Left ventricle myocardium inferior (tissue), 1 donor: ENCODE measurements around the gene SPINK8. TPM values are rescaled to one million over a fixed set of nuclear protein-coding genes. Genes with fewer than 3 reads are reported as not detected.

Experiments
- DNase-seq: peaks from one replicate; pipeline ENCODE4 v3.0.0-alpha.2; 2020
- H3K27ac ChIP-seq: fragments of 200-600 bp; replicated peaks from 2 replicates; pipeline ENCODE4 v1.8.0; 2021
- H3K27me3 ChIP-seq: fragments of 200-600 bp; 2 replicates; pipeline ENCODE4 v1.8.0; 2021; ENCODE audit warnings: low read depth
- H3K36me3 ChIP-seq: fragments of 200-600 bp; 2 replicates; pipeline ENCODE4 v1.8.0; 2021
- H3K4me1 ChIP-seq: fragments of 200-600 bp; 2 replicates; pipeline ENCODE4 v1.8.0; 2021
- H3K4me3 ChIP-seq: fragments of 200-600 bp; 2 replicates; pipeline ENCODE4 v1.8.0; 2021; ENCODE audit warnings: mild to moderate bottlenecking, moderate library complexity
- H3K9me3 ChIP-seq: fragments of 200-600 bp; replicated peaks from 2 replicates; pipeline ENCODE4 v1.8.0; 2021
- intact Hi-C: fragments of 100-400 bp; cut with micrococcal nuclease; formaldehyde crosslinking; loops from one replicate; pipeline ENCODE4 v1.11.0; 2022
- total RNA-seq: library from RNA; stranded (reverse); fragmentation: NEBNext Ultra II Directional; extraction: Animal tissue kit (Norgen Biotek cat#: 25700); gene quantifications from one replicate; pipeline ENCODE4 v1.2.1, GENCODE V29; 2021
- TF ChIP-seq, protein P1 (sequence below): fragments of 200-600 bp; IDR thresholded peaks from 2 replicates; pipeline ENCODE4 v1.8.0; 2021; ENCODE audit warnings: antibody characterized with exemption, mild to moderate bottlenecking, borderline replicate concordance
- donor health status: DM: no; HTN: yes; CAD: no; lungs with severe emphysema.

SPINK8 gene
- total RNA-seq, 1 donor from 2014 or later: not detected

DNA sequence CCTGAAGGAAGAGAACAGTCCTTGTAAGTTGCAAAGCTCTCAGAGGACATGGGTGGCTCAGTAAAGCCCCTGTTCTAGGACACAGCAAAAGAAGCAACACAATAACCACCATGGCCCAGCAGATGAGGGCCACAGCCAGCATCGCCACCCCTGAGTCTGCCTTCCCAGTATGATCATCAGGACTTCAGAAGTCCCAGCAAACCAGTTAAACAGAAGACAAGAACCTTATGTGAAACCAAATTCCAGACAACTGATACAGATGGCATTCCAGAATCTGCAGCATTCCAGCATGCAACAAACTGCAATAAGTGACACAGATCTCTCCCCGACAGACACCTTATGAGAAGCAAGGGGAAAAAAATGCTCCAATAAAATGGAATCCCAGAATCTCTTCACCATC, 30.4 kb downstream of the SPINK8 start:
- peaks cover 31% of the 10 kb centered on the region for H3K4me1 ChIP-seq
- no peaks in the 10 kb centered on the region for H3K27me3 ChIP-seq
- no peak overlapping the region for H3K27ac ChIP-seq
- no peak overlapping the region for H3K4me3 ChIP-seq
- TF ChIP-seq, protein P1, sequence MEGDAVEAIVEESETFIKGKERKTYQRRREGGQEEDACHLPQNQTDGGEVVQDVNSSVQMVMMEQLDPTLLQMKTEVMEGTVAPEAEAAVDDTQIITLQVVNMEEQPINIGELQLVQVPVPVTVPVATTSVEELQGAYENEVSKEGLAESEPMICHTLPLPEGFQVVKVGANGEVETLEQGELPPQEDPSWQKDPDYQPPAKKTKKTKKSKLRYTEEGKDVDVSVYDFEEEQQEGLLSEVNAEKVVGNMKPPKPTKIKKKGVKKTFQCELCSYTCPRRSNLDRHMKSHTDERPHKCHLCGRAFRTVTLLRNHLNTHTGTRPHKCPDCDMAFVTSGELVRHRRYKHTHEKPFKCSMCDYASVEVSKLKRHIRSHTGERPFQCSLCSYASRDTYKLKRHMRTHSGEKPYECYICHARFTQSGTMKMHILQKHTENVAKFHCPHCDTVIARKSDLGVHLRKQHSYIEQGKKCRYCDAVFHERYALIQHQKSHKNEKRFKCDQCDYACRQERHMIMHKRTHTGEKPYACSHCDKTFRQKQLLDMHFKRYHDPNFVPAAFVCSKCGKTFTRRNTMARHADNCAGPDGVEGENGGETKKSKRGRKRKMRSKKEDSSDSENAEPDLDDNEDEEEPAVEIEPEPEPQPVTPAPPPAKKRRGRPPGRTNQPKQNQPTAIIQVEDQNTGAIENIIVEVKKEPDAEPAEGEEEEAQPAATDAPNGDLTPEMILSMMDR: no peak
- H3K36me3 ChIP-seq: peaks cover 4% of the 10 kb centered on the region
- no peak for DNase-seq
- intact Hi-C loops: no loop called here
- H3K9me3 ChIP-seq: no peaks in the 10 kb centered on the region

DNA sequence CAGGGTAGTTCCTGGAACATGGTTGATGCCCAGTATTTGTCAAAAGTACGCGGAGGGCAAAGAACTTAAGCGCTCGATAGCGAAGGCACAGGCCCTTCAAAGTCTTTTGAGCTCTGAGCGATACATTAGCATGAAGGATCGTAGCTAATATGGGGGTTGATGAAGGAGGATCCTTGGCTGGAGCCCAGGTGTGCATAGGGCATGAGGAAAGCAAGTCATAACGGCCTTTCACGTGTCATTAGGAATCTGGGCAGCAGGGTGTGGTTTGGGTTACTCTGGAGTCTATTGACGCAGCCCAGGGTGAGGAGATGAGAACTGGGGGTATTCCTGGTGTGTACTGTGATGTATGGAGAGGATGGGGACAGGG, 31.7 kb downstream of the SPINK8 start:
- H3K27ac ChIP-seq: peak overlapping the region; percentile 99
- TF ChIP-seq, protein P1: no peak
- H3K27me3 ChIP-seq: no peaks in the 10 kb centered on the region
- peak overlapping the region; percentile 95 for H3K4me3 ChIP-seq
- peaks cover 16% of the 10 kb centered on the region for H3K36me3 ChIP-seq
- DNase-seq: no peak
- H3K4me1 ChIP-seq: peaks cover 31% of the 10 kb centered on the region
- intact Hi-C loops: no loop called here
- no peaks in the 10 kb centered on the region for H3K9me3 ChIP-seq

DNA sequence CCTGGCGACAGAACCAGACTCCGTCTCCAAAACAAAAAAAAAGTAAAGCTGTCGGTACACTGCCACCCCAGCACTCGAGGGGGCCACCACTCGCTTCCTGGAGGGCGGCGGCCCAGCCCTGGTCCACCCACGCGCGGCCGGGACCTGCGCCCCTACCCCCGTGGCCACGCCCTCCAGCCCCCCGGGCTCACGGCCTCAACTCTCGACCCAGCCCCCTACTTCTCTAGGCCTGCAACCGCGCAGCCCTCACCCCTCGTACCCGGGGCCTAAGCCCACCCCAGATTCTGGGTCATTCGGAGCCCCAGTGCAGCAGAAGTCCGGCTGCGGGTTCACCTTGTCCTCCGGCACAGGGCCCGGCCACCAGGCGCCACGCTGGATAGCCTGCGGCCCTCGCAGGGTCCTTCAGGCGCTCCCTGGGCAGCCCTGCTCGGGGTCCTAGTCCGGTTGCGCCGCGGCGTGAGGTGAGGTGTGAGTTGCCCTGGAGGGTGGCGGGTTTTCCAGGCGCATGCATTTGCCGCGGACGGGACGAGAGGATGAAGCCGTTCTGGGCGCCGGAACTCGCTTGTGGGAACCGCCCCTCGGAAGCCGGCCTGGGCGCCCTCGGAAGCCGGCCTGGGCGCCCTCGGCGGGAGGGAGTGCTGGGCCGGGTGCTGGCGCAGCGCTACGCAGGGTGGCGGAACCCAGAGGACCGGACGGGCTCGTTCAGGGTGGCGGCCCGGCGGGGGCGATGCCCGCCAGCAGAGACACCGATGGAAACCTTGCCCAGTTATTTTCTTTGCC, 32.3 kb downstream of the SPINK8 start, which contains the start of gene NME6:
TSS of gene NME6 (minus strand) at position 348 of the 780 bp plus-strand sequence.
- Histone ChIP-seq H3K27ac (peak within 1 kb of the TSS; percentile 99), H3K4me1 (peaks cover 31% of the 10 kb centered on the region), H3K9me3 (no peaks in the 10 kb centered on the region), H3K36me3 (peaks cover 22% of the 10 kb centered on the region), H3K4me3 (peak within 1 kb of the TSS; percentile 95), H3K27me3 (no peaks in the 10 kb centered on the region)
- intact Hi-C loops: no loop called here
- TF ChIP-seq, protein P1: peak; percentile 28
- peak; percentile 94 for DNase-seq

DNA sequence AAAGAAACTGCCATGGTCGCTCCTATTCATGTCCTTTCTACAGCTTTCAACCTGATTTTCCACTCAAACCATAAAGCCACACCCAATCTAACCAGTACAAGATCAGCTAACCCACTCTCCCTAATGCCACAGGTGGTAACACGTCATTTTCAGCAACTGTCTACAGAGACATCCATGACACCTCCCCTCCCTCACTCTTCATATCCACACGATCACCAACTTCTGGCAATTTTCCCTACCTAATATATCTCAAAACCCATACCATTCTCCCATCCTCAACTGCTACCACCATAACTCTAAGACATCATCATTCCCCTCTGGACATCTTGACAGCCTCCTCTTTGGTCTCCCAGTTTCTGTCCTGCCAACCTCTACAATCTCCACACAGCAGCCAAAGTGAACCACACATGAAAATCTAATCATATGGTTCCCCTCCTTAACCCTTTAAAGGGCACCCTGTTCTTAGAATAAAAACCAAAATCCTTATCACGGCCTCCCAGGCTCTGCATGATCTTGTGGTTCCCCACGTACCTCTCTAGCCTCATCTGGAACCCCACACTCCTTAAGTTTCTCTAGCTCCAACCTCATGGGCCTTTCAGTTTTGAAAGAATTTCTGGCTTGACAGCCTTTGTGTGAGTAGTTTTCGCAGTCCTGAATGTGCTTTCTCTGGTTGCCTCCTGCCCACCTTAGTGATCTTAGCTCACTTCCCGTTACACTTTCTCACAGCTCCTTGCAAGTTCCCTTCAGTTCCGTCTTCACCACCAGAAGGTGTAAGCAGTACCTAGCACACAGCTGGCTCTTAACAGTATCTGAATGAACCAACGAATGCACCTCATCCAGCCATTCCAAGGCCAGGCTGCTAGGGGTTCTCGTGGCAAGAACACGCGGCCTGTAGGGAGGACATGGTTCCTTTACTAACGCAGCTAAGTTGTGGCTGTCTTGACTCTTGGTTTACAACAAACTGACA, 33.4 kb downstream of the SPINK8 start:
- Histone ChIP-seq H3K9me3 (no peaks in the 10 kb centered on the region), H3K4me1 (peaks cover 31% of the 10 kb centered on the region), H3K27me3 (no peaks in the 10 kb centered on the region), H3K27ac (peak overlapping the region; percentile 99), H3K36me3 (peaks cover 34% of the 10 kb centered on the region), H3K4me3 (peak overlapping the region; percentile 95)
- TF ChIP-seq, protein P1: no peak
- no peak for DNase-seq
- intact Hi-C loops: no loop called here

DNA sequence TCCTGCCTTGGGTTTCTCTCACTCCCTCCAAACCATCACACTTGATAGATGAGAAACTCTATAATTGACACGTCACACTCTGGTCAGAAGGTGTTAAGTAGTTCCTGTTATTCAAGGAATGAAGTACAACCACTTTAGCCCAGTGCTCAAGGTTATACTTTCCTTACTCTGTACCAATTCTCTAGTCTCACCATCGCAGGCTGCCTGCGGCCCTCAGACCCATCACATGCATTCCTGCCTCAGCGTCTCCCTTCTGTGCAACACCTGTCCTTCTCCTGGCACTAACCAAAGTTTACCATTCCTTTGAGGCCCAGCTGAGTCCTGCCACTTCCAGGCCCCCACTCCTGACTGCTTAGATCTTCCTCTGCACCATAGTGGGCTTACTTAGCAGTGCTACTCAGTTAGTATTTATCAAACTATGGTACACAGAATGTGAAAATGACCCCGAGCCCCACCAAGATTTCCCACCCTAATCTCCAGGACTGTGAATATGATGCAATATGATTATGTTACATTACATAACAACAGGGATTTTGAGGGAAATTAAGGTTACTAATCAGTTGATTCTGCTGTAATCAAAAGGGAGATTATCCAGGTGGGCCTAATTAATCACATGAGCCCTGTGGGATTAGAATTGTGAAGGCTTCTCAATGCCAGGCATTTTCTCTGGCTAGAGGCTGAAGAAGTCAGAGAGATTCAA, 36.2 kb downstream of the SPINK8 start:
- Histone ChIP-seq H3K9me3 (no peaks in the 10 kb centered on the region), H3K4me1 (peaks cover 28% of the 10 kb centered on the region), H3K4me3 (no peak overlapping the region), H3K36me3 (peaks cover 62% of the 10 kb centered on the region), H3K27me3 (no peaks in the 10 kb centered on the region), H3K27ac (no peak overlapping the region)
- intact Hi-C loops: no loop called here
- TF ChIP-seq, protein P1: no peak
- DNase-seq: no peak
